OCI-LY7 (cell line): ENCODE measurements around the gene EFHD2. TPM values are rescaled to one million over a fixed set of nuclear protein-coding genes. Genes with fewer than 3 reads are reported as not detected.

ENCODE experiments used
- BruUV-seq: library from RNA; stranded (reverse); fragments of 400-500 nt; replicated peaks from 2 replicates; lab custom pipeline; 2021; lab: Mats Ljungman, UMichigan
- CTCF ChIA-PET: fragments of 300-600 bp; sonication (Branson Sonifier 250); formaldehyde crosslinking; loops from one replicate; lab custom pipeline; 2022; ENCODE audit warnings: antibody characterized with exemption; ENCODE audit not compliant: unreplicated experiment; lab: Charles Lee
- POLR2A ChIA-PET: fragments of 300-600 bp; sonication (Branson Sonifier 250); formaldehyde crosslinking; loops from one replicate; lab custom pipeline; 2022; ENCODE audit warnings: antibody characterized with exemption; lab: Charles Lee
- DNase-seq: peaks from one replicate; pipeline ENCODE4 v3.0.0-alpha.2; 2015; ENCODE audit warnings: low spot score
- H2AFZ ChIP-seq: fragments of 200-600 bp; sonication (generic), shearing (Covaris generic); 2 replicates; pipeline ENCODE4 v1.6.1; 2014; ENCODE audit warnings: mild to moderate bottlenecking, antibody characterized with exemption, low read length, moderate library complexity
- H3K27ac ChIP-seq: fragments of 200-600 bp; sonication (generic); 2 replicates; pipeline ENCODE4 v1.5.1; 2014; ENCODE audit warnings: mixed run types, low read depth, mild to moderate bottlenecking, moderate library complexity, low read length, inconsistent platforms; ENCODE audit not compliant: poor library complexity, severe bottlenecking
- H3K36me3 ChIP-seq: fragments of 200-600 bp; sonication (generic); 2 replicates; pipeline ENCODE4 v1.6.1; 2014; ENCODE audit warnings: mild to moderate bottlenecking, antibody characterized with exemption, low read length, moderate library complexity, mixed read lengths; ENCODE audit not compliant: insufficient read depth
- H3K4me1 ChIP-seq: fragments of 200-600 bp; sonication (generic); 2 replicates; pipeline ENCODE4 v1.5.1; 2014; ENCODE audit warnings: mild to moderate bottlenecking, low read length; ENCODE audit not compliant: insufficient read depth, poor library complexity, severe bottlenecking
- H3K4me2 ChIP-seq: fragments of 200-600 bp; sonication (generic); 2 replicates; pipeline ENCODE4 v1.6.1; 2014; ENCODE audit warnings: mild to moderate bottlenecking, low read length
- H3K4me3 ChIP-seq: fragments of 200-600 bp; sonication (generic); 2 replicates; pipeline ENCODE4 v1.5.1; 2014; ENCODE audit warnings: mild to moderate bottlenecking, low read depth, low read length; ENCODE audit not compliant: poor library complexity, severe bottlenecking
- H3K79me2 ChIP-seq: fragments of 200-600 bp; sonication (generic); 2 replicates; pipeline ENCODE4 v1.6.1; 2016; ENCODE audit warnings: low read depth, mild to moderate bottlenecking, low read length, moderate library complexity, mixed read lengths; ENCODE audit not compliant: insufficient read depth
- H3K9me2 ChIP-seq: fragments of 200-600 bp; sonication (generic); 2 replicates; pipeline ENCODE4 v1.6.1; 2016; ENCODE audit warnings: mild to moderate bottlenecking, low read length, mixed read lengths; ENCODE audit not compliant: insufficient read depth
- H3K9me3 ChIP-seq: fragments of 200-600 bp; sonication (generic); 2 replicates; pipeline ENCODE4 v1.6.1; 2014; ENCODE audit warnings: mild to moderate bottlenecking, mixed run types, low read length, mixed read lengths
- H4K20me1 ChIP-seq: fragments of 200-600 bp; sonication (generic); 2 replicates; pipeline ENCODE4 v1.6.1; 2014; ENCODE audit warnings: mild to moderate bottlenecking, antibody characterized with exemption, low read length, moderate library complexity, mixed read lengths; ENCODE audit not compliant: insufficient read depth
- CTCF ChIP-seq: fragments of 200-600 bp; sonication (generic); conservative IDR thresholded peaks from 2 replicates; pipeline ENCODE4 v1.5.1; 2014; ENCODE audit warnings: mild to moderate bottlenecking, antibody characterized with exemption, low read length, moderate library complexity, mixed read lengths
- EZH2phosphoT487 ChIP-seq: fragments of 200-600 bp; sonication (generic); IDR thresholded peaks from 2 replicates; pipeline ENCODE4 v1.6.1; 2018; ENCODE audit warnings: low read depth, borderline replicate concordance, mild to moderate bottlenecking, mixed run types, antibody characterized with exemption, low read length, moderate library complexity, mixed read lengths
- intact Hi-C: fragments of 100-400 bp; cut with micrococcal nuclease; formaldehyde crosslinking; loops from one replicate; pipeline ENCODE4 v1.10.0; 2022; ENCODE audit not compliant: unreplicated experiment
- total RNA-seq, 2 experiments: library from RNA; depleted of rRNA in 1 of 2; stranded (reverse); fragments of >200 nt in 1 of 2; shearing (Covaris generic) in 1 of 2; gene quantifications; 2 replicates each; pipeline ENCODE4 v1.2.3, GENCODE V29; 2014 to 2022

EFHD2 gene
- total RNA-seq, 2 experiments from 2014 or later, result 27.3 to 42.0 TPM

GRCh38 chr1:15477646-15478212 is 68.0 kb downstream of the EFHD2 start:
- POLR2A ChIA-PET, result no interaction called here
- Histone ChIP-seq H3K9me2 (no peaks in the 10 kb centered on the region), H3K4me1 (no peaks in the 10 kb centered on the region), H3K4me3 (no peak overlapping the region), H3K79me2 (no peaks in the 10 kb centered on the region), H2AFZ (no peak overlapping the region), H3K9me3 (no peaks in the 10 kb centered on the region), H3K4me2 (no peak overlapping the region), H3K27ac (no peak overlapping the region), H3K36me3 (no peaks in the 10 kb centered on the region), H4K20me1 (no peaks in the 10 kb centered on the region)
- intact Hi-C loops, result no loop called here
- no peak for TF ChIP-seq CTCF
- TF ChIP-seq EZH2phosphoT487, result no peak
- no peak for DNase-seq
- BruUV-seq, result no TSS peak
- CTCF ChIA-PET, result no interaction called here

Other genes with a start within 250 kb of the EFHD2 start
- not detected in 2 replicates for gene FHAD1, start 162.7 kb upstream of the EFHD2 start, total RNA-seq (2014; rRNA removed; shearing (Covaris generic))
- not detected in 2 replicates for gene FHAD1, start 162.7 kb upstream of the EFHD2 start, total RNA-seq (2022)
- gene CTRC, start 28.6 kb downstream of the EFHD2 start, total RNA-seq (2014; rRNA removed; shearing (Covaris generic)), result not detected in 2 replicates
- gene CTRC, start 28.6 kb downstream of the EFHD2 start, total RNA-seq (2022), result not detected in 2 replicates
- gene CELA2A, start 46.8 kb downstream of the EFHD2 start, total RNA-seq (2014; rRNA removed; shearing (Covaris generic)), result not detected in 2 replicates
- not detected in 2 replicates for gene CELA2A, start 46.8 kb downstream of the EFHD2 start, total RNA-seq (2022)
- gene CELA2B, start 66.2 kb downstream of the EFHD2 start, total RNA-seq (2014; rRNA removed; shearing (Covaris generic)), result not detected in 2 replicates
- not detected in 2 replicates for gene CELA2B, start 66.2 kb downstream of the EFHD2 start, total RNA-seq (2022)
- gene CASP9, start 114.3 kb downstream of the EFHD2 start, total RNA-seq (2014; rRNA removed; shearing (Covaris generic)), result 14.5 and 20.8 TPM in 2 replicates
- 17.3 and 17.6 TPM in 2 replicates for gene CASP9, start 114.3 kb downstream of the EFHD2 start, total RNA-seq (2022)
- 5.8 and 9.1 TPM in 2 replicates for gene DNAJC16, start 117.0 kb downstream of the EFHD2 start, total RNA-seq (2014; rRNA removed; shearing (Covaris generic))
- gene DNAJC16, start 117.0 kb downstream of the EFHD2 start, total RNA-seq (2022), result 15.0 and 16.8 TPM in 2 replicates
- gene AGMAT, start 175.2 kb downstream of the EFHD2 start, total RNA-seq (2014; rRNA removed; shearing (Covaris generic)), result 0.15 and 0.54 TPM in 2 replicates
- gene AGMAT, start 175.2 kb downstream of the EFHD2 start, total RNA-seq (2022), result 0.29 and 0.39 TPM in 2 replicates
- 23.5 and 29.6 TPM in 2 replicates for gene DDI2, start 207.6 kb downstream of the EFHD2 start, total RNA-seq (2014; rRNA removed; shearing (Covaris generic))
- 34.7 and 40.8 TPM in 2 replicates for gene DDI2, start 207.6 kb downstream of the EFHD2 start, total RNA-seq (2022)